CD14-positive monocyte (primary cell): ENCODE results near the gene LAMC3. TPM values are rescaled to one million over a fixed set of nuclear protein-coding genes. Genes with fewer than 3 reads are reported as not detected.

Experiments used
- DNase-seq, 3 donors: peaks; one replicate each; pipeline ENCODE4 v3.0.0-alpha.2; 2011 to 2022
- H2AFZ ChIP-seq: 2 replicates; pipeline ENCODE4 v1.6.0; 2012; ENCODE audit warnings: mild to moderate bottlenecking, low read depth, low read length, inconsistent platforms; ENCODE audit not compliant: insufficient read depth, poor library complexity, severe bottlenecking
- H3K27ac ChIP-seq, 2 donors: 1 replicate in 1 of 2; 2 replicates in 1 of 2; pipeline ENCODE4 v1.5.1; 2012 to 2013; ENCODE audit warnings: low read length in 2 of 2, control low read depth in 1 of 2, inconsistent platforms in 1 of 2, low read depth in 1 of 2, mild to moderate bottlenecking in 1 of 2
- H3K27me3 ChIP-seq, 2 donors: one replicate each; pipeline versions ENCODE4 v1.6.0 to v1.6.1; 2011 to 2013; ENCODE audit warnings: low read length in 2 of 2; ENCODE audit not compliant: control insufficient read depth in 2 of 2, insufficient read depth in 2 of 2
- H3K36me3 ChIP-seq, 2 donors: replicated peaks in 1 of 2; 1 replicate in 1 of 2; 2 replicates in 1 of 2; pipeline versions ENCODE4 v1.5.1 to v1.6.1; 2012 to 2013; ENCODE audit warnings: low read length in 2 of 2, control low read depth in 1 of 2, inconsistent platforms in 1 of 2, mild to moderate bottlenecking in 1 of 2; ENCODE audit not compliant: insufficient read depth in 2 of 2, control insufficient read depth in 1 of 2
- H3K4me1 ChIP-seq, 2 donors: 1 replicate in 1 of 2; 2 replicates in 1 of 2; pipeline versions ENCODE4 v1.5.1 to v1.6.1; 2012 to 2013; ENCODE audit warnings: low read length in 2 of 2, control low read depth in 1 of 2, inconsistent platforms in 1 of 2, mild to moderate bottlenecking in 1 of 2, moderate library complexity in 1 of 2; ENCODE audit not compliant: insufficient read depth in 2 of 2, control insufficient read depth in 1 of 2
- H3K4me2 ChIP-seq: replicated peaks from 2 replicates; pipeline ENCODE3; 2012; ENCODE audit warnings: low read length, moderate library complexity, mild to moderate bottlenecking; ENCODE audit not compliant: poor library complexity, severe bottlenecking; ENCODE audit errors: extremely low read depth
- H3K4me3 ChIP-seq, 3 experiments: fragments of 200-600 bp in 1 of 3; sonication (generic) in 1 of 3; replicated peaks in 1 of 3; 1 replicate in 2 of 3; 2 replicates in 1 of 3; pipeline ENCODE4 v1.5.1; 2011 to 2013; ENCODE audit warnings: low read length in 3 of 3, mild to moderate bottlenecking in 3 of 3, control low read depth in 2 of 3, low read depth in 2 of 3, inconsistent platforms in 1 of 3, moderate library complexity in 1 of 3
- H3K79me2 ChIP-seq: 2 replicates; pipeline ENCODE4 v1.6.0; 2012; ENCODE audit warnings: mild to moderate bottlenecking, control low read depth, inconsistent platforms, low read length, moderate library complexity; ENCODE audit not compliant: insufficient read depth
- H3K9ac ChIP-seq: 2 replicates; pipeline ENCODE4 v1.6.0; 2017; ENCODE audit warnings: low read length, mild to moderate bottlenecking; ENCODE audit not compliant: insufficient read depth, poor library complexity, severe bottlenecking
- H3K9me3 ChIP-seq, 2 donors: replicated peaks in 1 of 2; 1 replicate in 1 of 2; 2 replicates in 1 of 2; pipeline versions ENCODE4 v1.5.1 to v1.6.1; 2012 to 2013; ENCODE audit warnings: low read length in 2 of 2, control low read depth in 1 of 2; ENCODE audit not compliant: control insufficient read depth in 1 of 2, insufficient read depth in 1 of 2
- H4K20me1 ChIP-seq: 2 replicates; pipeline ENCODE4 v1.6.0; 2012; ENCODE audit warnings: mild to moderate bottlenecking, low read length, control low read depth, moderate library complexity; ENCODE audit not compliant: insufficient read depth
- H3K27ac Mint-ChIP-seq, 7 donors: one replicate each; pipeline ENCODE4 v1.8.0; 2020; ENCODE audit warnings: mild to moderate bottlenecking in 7 of 7, mixed read lengths in 7 of 7, moderate library complexity in 6 of 7, inconsistent platforms in 2 of 7
- H3K27me3 Mint-ChIP-seq, 3 donors: one replicate each; pipeline ENCODE4 v1.8.0; 2021 to 2022; ENCODE audit warnings: low read depth in 3 of 3, mild to moderate bottlenecking in 3 of 3, mixed read lengths in 3 of 3, moderate library complexity in 3 of 3, inconsistent platforms in 1 of 3
- H3K36me3 Mint-ChIP-seq, 2 donors: one replicate each; pipeline ENCODE4 v1.8.0; 2020; ENCODE audit warnings: mixed read lengths in 2 of 2, inconsistent platforms in 1 of 2, mild to moderate bottlenecking in 1 of 2
- H3K4me1 Mint-ChIP-seq: one replicate; pipeline ENCODE4 v1.8.0; 2020; ENCODE audit warnings: mild to moderate bottlenecking, mixed read lengths
- H3K4me3 Mint-ChIP-seq, 2 donors: one replicate each; pipeline ENCODE4 v1.8.0; 2020; ENCODE audit warnings: mild to moderate bottlenecking in 2 of 2, mixed read lengths in 2 of 2, moderate library complexity in 1 of 2
- H3K9me3 Mint-ChIP-seq, 7 donors: one replicate each; pipeline ENCODE4 v1.8.0; 2020 to 2022; ENCODE audit warnings: mixed read lengths in 7 of 7, mild to moderate bottlenecking in 6 of 7, moderate library complexity in 6 of 7, inconsistent platforms in 2 of 7
- CTCF ChIP-seq: fragments of 200-600 bp; IDR thresholded peaks from one replicate; pipeline ENCODE4 v1.8.0; 2022; ENCODE audit warnings: antibody characterized with exemption, mild to moderate bottlenecking
- WGBS: methylation state at CpG from one replicate; pipeline ENCODE4 v1.1.5; 2013; ENCODE audit warnings: missing lambda C conversion rate; ENCODE audit not compliant: insufficient coverage; 5-methylcytosine and 5-hydroxymethylcytosine counted together
- intact Hi-C, 2 donors: fragments of 100-400 bp; cut with micrococcal nuclease; formaldehyde crosslinking; loops; one replicate each; pipeline versions ENCODE4 v1.15.0 to v1.15.1; 2023
- polyA plus RNA-seq, 3 donors: library from polyadenylated mRNA; depleted of rRNA in 1 of 3; unstranded in 2 of 3; stranded (reverse) in 1 of 3; fragments of 300-500 nt in 2 of 3; fragments of >200 nt in 1 of 3; fragmentation: Illumina TruSeq in 2 of 3; gene quantifications; 1 replicate in 2 of 3; 2 replicates in 1 of 3; pipeline ENCODE4 v1.2.3, GENCODE V29; 2012 to 2021
- small RNA-seq: library from RNA; depleted of rRNA; stranded (forward); fragments of <200 nt; gene quantifications from one replicate; pipeline ENCODE3, GENCODE V24; 2012; ENCODE audit warnings: low read depth; ENCODE audit not compliant: insufficient read length

LAMC3 gene
- polyA plus RNA-seq, 3 donors = 0.19 TPM; not detected in 2

GRCh38 chr9:131142160-131142559 is 133.2 kb downstream of the LAMC3 start:
- Mint-ChIP-seq H3K4me3 (no peak overlapping the region), H3K9me3 (no peaks in the 10 kb centered on the region), H3K27ac (no peak overlapping the region), H3K36me3 (peaks cover 88 to 94% of the 10 kb centered on the region in 2 donors), H3K4me1 (no peaks in the 10 kb centered on the region), H3K27me3 (no peaks in the 10 kb centered on the region)
- no peaks in the 10 kb centered on the region for H3K9me3 ChIP-seq
- H3K4me2 ChIP-seq = no peak overlapping the region
- no peaks in the 10 kb centered on the region for H3K27me3 ChIP-seq
- H3K4me3 ChIP-seq = no peak overlapping the region
- H3K27ac ChIP-seq = no peak overlapping the region
- TF ChIP-seq CTCF = no peak
- intact Hi-C loops = loop anchor here in 1 of 2 donors (10.0 kb wide), 1 partner anchor 1143 kb away; no protein-coding TSS in a partner anchor
- no peaks in the 10 kb centered on the region for H3K4me1 ChIP-seq
- H2AFZ ChIP-seq = no peak overlapping the region
- no peaks in the 10 kb centered on the region for H4K20me1 ChIP-seq
- DNase-seq = no peak
- no CpG with 5 or more reads among the region's 3 CpGs for WGBS
- no peak overlapping the region for H3K9ac ChIP-seq
- H3K36me3 ChIP-seq = peaks cover 99% of the 10 kb centered on the region in 2 donors
- H3K79me2 ChIP-seq = no peaks in the 10 kb centered on the region

Small RNA genes lying within 50 kb of the gene (small RNA-seq; reads per million reads assigned to genes)
- not detected for gene RF00322
- not detected for gene RNU6-881P

Other genes starting within 250 kb of the LAMC3 start
- gene ABL1, start 173.9 kb upstream of the LAMC3 start, polyA plus RNA-seq = 10 to 100 TPM in 1 of 3 donors, 1 to 10 TPM in 2; 4.5 to 14.5 (median 8.0) TPM
- under 1 TPM; 0.18 to 0.60 (median 0.21) TPM for gene QRFP, start 112.4 kb upstream of the LAMC3 start, polyA plus RNA-seq
- gene FIBCD1, start 69.9 kb upstream of the LAMC3 start, polyA plus RNA-seq = not detected
- not detected for gene AIF1L, start 87.4 kb downstream of the LAMC3 start, polyA plus RNA-seq
- 100 to 1,000 TPM in 2 of 3 donors, 10 to 100 TPM in 1; 94.9 to 329 (median 214) TPM for gene NUP214, start 116.4 kb downstream of the LAMC3 start, polyA plus RNA-seq